ENCODE data around the gene CFAP54. TPM values are rescaled to one million over a fixed set of nuclear protein-coding genes. Genes with fewer than 3 reads are reported as not detected.

CFAP54 gene
- total and polyA plus RNA-seq, 2 donors from 2014 or later, result 0.13 to 6.6 TPM

- no peak for TF ChIP-seq CTCF (IDR thresholded peaks at IDR 0.05; ENCODE audit: borderline replicate concordance, extremely low read depth, insufficient read depth)
- no peaks in the 10 kb centered on the region for H3K4me1 ChIP-seq (ENCODE audit: control insufficient read depth in 2 of 3, insufficient read depth in 2 of 3, low read depth in 1 of 3, low read length in 3 of 3)
- DNase-seq (no peak), FAIRE-seq (no peak)
- intact Hi-C loops (cut with DNase I), result no loop called here
- H3K36me3 ChIP-seq (ENCODE audit: control insufficient read depth in 2 of 3, insufficient read depth in 3 of 3, low read length in 3 of 3), result no peaks in the 10 kb centered on the region
- H3K9me3 ChIP-seq (ENCODE audit: control insufficient read depth in 2 of 3, insufficient read depth in 1 of 3, low read length in 3 of 3), result no peaks in the 10 kb centered on the region
- H3K27ac ChIP-seq (ENCODE audit: low read depth in 2 of 2, low read length in 2 of 2), result no peak overlapping the region
- H3K4me3 ChIP-seq (ENCODE audit: low read length in 3 of 3), result no peak overlapping the region
- no peak overlapping the region for H3K9ac ChIP-seq (ENCODE audit: low read length in 3 of 3)
- H3K27me3 ChIP-seq (ENCODE audit: control insufficient read depth, insufficient read depth, low read length), result no peaks in the 10 kb centered on the region
These were observed 45.0 kb upstream of the CFAP54 start for GRCh38 chr12:96444399-96444798.

- no peaks in the 10 kb centered on the region for H3K9me3 ChIP-seq (ENCODE audit: control insufficient read depth in 2 of 3, insufficient read depth in 1 of 3, low read length in 3 of 3)
- no peak overlapping the region for H3K9ac ChIP-seq (ENCODE audit: low read length in 3 of 3)
- H3K4me3 ChIP-seq (ENCODE audit: low read length in 3 of 3), result no peak overlapping the region
- FAIRE-seq, result peak; percentile 52
- H3K27ac ChIP-seq (ENCODE audit: low read depth in 2 of 2, low read length in 2 of 2), result peak overlapping the region; percentile 69 to 84
- intact Hi-C loops (cut with DNase I), result no loop called here
- H3K27me3 ChIP-seq (ENCODE audit: control insufficient read depth, insufficient read depth, low read length), result no peaks in the 10 kb centered on the region
- H3K36me3 ChIP-seq (ENCODE audit: control insufficient read depth in 2 of 3, insufficient read depth in 3 of 3, low read length in 3 of 3), result no peaks in the 10 kb centered on the region
- no peaks in the 10 kb centered on the region for H3K4me1 ChIP-seq (ENCODE audit: control insufficient read depth in 2 of 3, insufficient read depth in 2 of 3, low read depth in 1 of 3, low read length in 3 of 3)
- no peak for TF ChIP-seq CTCF (IDR thresholded peaks at IDR 0.05; ENCODE audit: borderline replicate concordance, extremely low read depth, insufficient read depth)
- peak in 1 of 5 donors; percentile 67 for DNase-seq
These were observed 43.4 kb upstream of the CFAP54 start for GRCh38 chr12:96445691-96446583.

- Histone ChIP-seq H3K4me3 (ENCODE audit: low read length in 3 of 3) (no peak overlapping the region), H3K9me3 (ENCODE audit: control insufficient read depth in 2 of 3, insufficient read depth in 1 of 3, low read length in 3 of 3) (no peaks in the 10 kb centered on the region), H3K36me3 (ENCODE audit: control insufficient read depth in 2 of 3, insufficient read depth in 3 of 3, low read length in 3 of 3) (no peaks in the 10 kb centered on the region), H3K9ac (ENCODE audit: low read length in 3 of 3) (no peak overlapping the region), H3K27me3 (ENCODE audit: control insufficient read depth, insufficient read depth, low read length) (no peaks in the 10 kb centered on the region), H3K4me1 (ENCODE audit: control insufficient read depth in 2 of 3, insufficient read depth in 2 of 3, low read depth in 1 of 3, low read length in 3 of 3) (no peaks in the 10 kb centered on the region), H3K27ac (ENCODE audit: low read depth in 2 of 2, low read length in 2 of 2) (no peak overlapping the region)
- DNase-seq, result no peak
- TF ChIP-seq CTCF (IDR thresholded peaks at IDR 0.05; ENCODE audit: borderline replicate concordance, extremely low read depth, insufficient read depth), result no peak
- no peak for FAIRE-seq
- intact Hi-C loops (cut with DNase I), result no loop called here
These were observed 42.1 kb upstream of the CFAP54 start for GRCh38 chr12:96447256-96447655.

All from kidney (tissue), 14 donors.